ENCODE results near the gene HOXC5. TPM values are rescaled to one million over a fixed set of nuclear protein-coding genes. Genes with fewer than 3 reads are reported as not detected.

The HOXC5 gene
- total RNA-seq, 2 experiments from 2014 or later, result not detected

- H3K4me3 ChIP-seq (ENCODE audit: low read depth, low read length, poor library complexity, severe bottlenecking), result no peak overlapping the region
- no peaks in the 10 kb centered on the region for H3K79me2 ChIP-seq (ENCODE audit: insufficient read depth, low read depth, low read length)
- intact Hi-C loops (cut with micrococcal nuclease; ENCODE audit: unreplicated experiment), result loop anchor here (1.0 to 2.0 kb wide), 4 partner anchors 26 to 169 kb away; no protein-coding TSS in a partner anchor
- H2AFZ ChIP-seq (ENCODE audit: low read length), result no peak overlapping the region
- POLR2A ChIA-PET, result interaction anchor here (0.8 to 1.8 kb wide), 7 partner anchors 9 to 169 kb away, joined by 3 to 10 read pairs (median 3); partner anchors contain the start of gene HOXC4
- H3K9me2 ChIP-seq (ENCODE audit: insufficient read depth, low read length), result no peaks in the 10 kb centered on the region
- CTCF ChIA-PET (ENCODE audit: unreplicated experiment), result interaction anchor here (0.5 to 1.4 kb wide), 8 partner anchors 8 to 171 kb away, joined by 3 to 10 read pairs (median 3); no protein-coding TSS in a partner anchor
- H3K27ac ChIP-seq (ENCODE audit: low read depth, low read length, poor library complexity, severe bottlenecking), result no peak overlapping the region
- BruUV-seq (replicated peaks), result no TSS peak
- H4K20me1 ChIP-seq (ENCODE audit: insufficient read depth, low read length), result no peaks in the 10 kb centered on the region
- 0 out of 2 replicates have a peak overlapping the region, but pooled peaks have one; percentile 52 for H3K4me2 ChIP-seq (ENCODE audit: low read length)
- no peaks in the 10 kb centered on the region for H3K9me3 ChIP-seq (ENCODE audit: low read length)
- H3K36me3 ChIP-seq (ENCODE audit: insufficient read depth, low read length), result no peaks in the 10 kb centered on the region
- TF ChIP-seq CTCF (conservative IDR thresholded peaks at IDR 0.05; ENCODE audit: low read length) (no peak), EZH2phosphoT487 (IDR thresholded peaks at IDR 0.05; ENCODE audit: borderline replicate concordance, low read depth, low read length) (no peak)
- peaks cover 47% of the 10 kb centered on the region for H3K4me1 ChIP-seq (ENCODE audit: insufficient read depth, low read length, poor library complexity, severe bottlenecking)
- DNase-seq (ENCODE audit: low spot score), result no peak
Observed at GRCh38 chr12:54032086-54032619, 697 bp upstream of the HOXC5 start.

GRCh38 chr12:54033106-54033979 lies 493 bp downstream of the HOXC5 start:
- ChIA-PET POLR2A (interaction anchor here (1.0 to 1.8 kb wide), 5 partner anchors 8 to 168 kb away, joined by 3 to 10 read pairs (median 4); partner anchors contain the start of gene HOXC4), CTCF (ENCODE audit: unreplicated experiment) (interaction anchor here (1.3 to 1.4 kb wide), 2 partner anchors 159 to 168 kb away, joined by 9 to 10 read pairs; no protein-coding TSS in a partner anchor)
- H3K36me3 ChIP-seq (ENCODE audit: insufficient read depth, low read length), result no peaks in the 10 kb centered on the region
- intact Hi-C loops (cut with micrococcal nuclease; ENCODE audit: unreplicated experiment), result loop anchor here (2.0 kb wide), 1 partner anchor 101 kb away; no protein-coding TSS in a partner anchor
- peaks cover 42% of the 10 kb centered on the region for H3K4me1 ChIP-seq (ENCODE audit: insufficient read depth, low read length, poor library complexity, severe bottlenecking)
- TF ChIP-seq EZH2phosphoT487 (IDR thresholded peaks at IDR 0.05; ENCODE audit: borderline replicate concordance, low read depth, low read length), result no peak
- TF ChIP-seq CTCF (conservative IDR thresholded peaks at IDR 0.05; ENCODE audit: low read length), result no peak
- H3K79me2 ChIP-seq (ENCODE audit: insufficient read depth, low read depth, low read length), result no peaks in the 10 kb centered on the region
- H3K9me3 ChIP-seq (ENCODE audit: low read length), result no peaks in the 10 kb centered on the region
- no TSS peak for BruUV-seq (replicated peaks)
- H4K20me1 ChIP-seq (ENCODE audit: insufficient read depth, low read length), result no peaks in the 10 kb centered on the region
- peak overlapping the region; percentile 33; the same call in 1 of the 2 replicates for H2AFZ ChIP-seq (ENCODE audit: low read length)
- no peak for DNase-seq (ENCODE audit: low spot score)
- H3K4me3 ChIP-seq (ENCODE audit: low read depth, low read length, poor library complexity, severe bottlenecking), result peak overlapping the region; percentile 47
- H3K9me2 ChIP-seq (ENCODE audit: insufficient read depth, low read length), result no peaks in the 10 kb centered on the region
- peak overlapping the region; percentile 52 for H3K4me2 ChIP-seq (ENCODE audit: low read length)
- H3K27ac ChIP-seq (ENCODE audit: low read depth, low read length, poor library complexity, severe bottlenecking), result no peak overlapping the region

Data from OCI-LY7 (cell line).